AG09319 (cell line): ENCODE data around the gene FBXO17.
A peak's percentile ranks its signal among the peaks of the same experiment; 100 is the strongest.

Experiments
- DNase-seq: peaks from one replicate; pipeline ENCODE4 v3.0.0-alpha.2; 2010; ENCODE audit warnings: low read depth; ENCODE audit errors: extremely low read depth
- CTCF ChIP-seq: IDR thresholded peaks from 2 replicates; pipeline ENCODE4 v1.5.1; 2011; ENCODE audit warnings: low read depth, mild to moderate bottlenecking, inconsistent platforms, low read length, moderate library complexity

Gene FBXO17

GRCh38 chr19:38900743-38901190 is 74.8 kb downstream of the FBXO17 start:
- DNase-seq, result no peak
- no peak for TF ChIP-seq CTCF

GRCh38 chr19:38900202-38900629 is 75.3 kb downstream of the FBXO17 start:
- DNase-seq, result no peak
- TF ChIP-seq CTCF, result no peak

DNA sequence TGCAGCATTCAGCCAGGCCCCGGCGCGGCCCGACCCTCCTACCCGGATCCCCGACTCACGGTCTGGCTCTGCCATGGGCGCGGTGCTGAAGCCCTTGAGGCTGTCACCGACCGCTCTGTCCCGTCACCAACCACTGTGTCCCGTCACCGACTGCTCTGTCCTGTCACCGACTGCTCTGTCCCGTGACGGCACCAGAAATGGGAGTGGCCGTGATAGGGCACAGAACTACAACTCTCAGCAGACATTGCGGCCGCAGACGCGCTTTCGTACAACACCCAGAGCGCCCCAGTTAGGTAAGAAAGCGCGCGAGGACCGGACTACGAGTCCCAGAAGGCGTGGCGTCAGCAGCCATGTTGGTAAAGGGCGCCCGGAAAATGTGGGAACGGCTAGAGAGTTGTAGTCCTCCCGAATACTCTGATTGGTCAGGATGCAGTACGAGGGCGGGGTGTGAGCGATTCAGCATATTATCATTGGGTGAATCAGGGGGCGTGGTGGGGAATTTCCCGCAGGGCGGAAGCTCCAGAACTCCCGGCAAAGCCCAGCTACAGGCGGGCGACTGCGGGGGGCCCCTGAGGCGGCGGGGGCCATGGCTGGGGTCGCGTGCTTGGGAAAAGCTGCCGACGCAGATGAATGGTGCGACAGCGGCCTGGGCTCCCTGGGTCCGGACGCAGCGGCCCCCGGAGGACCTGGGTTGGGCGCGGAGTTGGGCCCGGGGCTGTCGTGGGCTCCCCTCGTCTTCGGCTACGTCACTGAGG is 75.9 kb downstream of the FBXO17 start, which contains the start of the genes NFKBIB and SIRT2:
TSS of gene NFKBIB (plus strand) at position 523 of the 755 bp plus-strand sequence. CDS start at position 587, 64 bp downstream.
TSS of gene SIRT2 (minus strand) at position 172 of the 755 bp plus-strand sequence. CDS start at position 75, 97 bp downstream.
- no peak; the same call in 1 of the 2 replicates for TF ChIP-seq CTCF
- peak; percentile 97 for DNase-seq

DNA sequence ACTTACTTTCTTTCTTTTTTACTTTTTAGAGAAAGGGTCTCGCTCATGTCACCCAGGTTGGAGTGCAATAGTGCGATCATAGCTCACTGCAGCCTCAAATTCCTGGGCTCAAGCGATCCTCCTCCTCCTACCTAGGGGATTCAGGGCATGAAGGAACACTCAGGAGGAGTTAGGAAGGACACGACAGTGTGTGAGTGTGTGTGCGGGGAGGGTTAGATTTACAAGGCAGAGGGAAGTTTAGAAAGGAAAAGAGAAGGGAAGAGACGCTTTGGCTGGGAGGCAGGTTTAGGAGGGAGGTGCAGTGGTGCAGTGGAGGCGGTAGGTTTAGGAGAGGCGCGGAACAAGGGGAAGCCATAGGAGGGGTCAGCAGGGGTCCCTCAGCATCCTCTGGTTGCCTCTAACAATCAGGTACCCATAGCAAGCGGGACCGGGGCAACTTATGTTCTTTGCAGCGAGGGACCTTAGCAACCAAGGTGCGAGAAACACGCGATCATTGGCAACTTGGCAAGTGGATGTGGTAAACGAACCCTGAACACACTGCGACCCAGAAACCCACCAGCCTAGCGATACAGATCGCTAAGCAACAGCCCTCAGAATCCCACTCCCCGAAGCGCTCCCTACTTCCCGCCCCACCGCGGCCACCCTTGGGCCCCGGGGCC is 76.6 kb downstream of the FBXO17 start:
- no peak for TF ChIP-seq CTCF
- no peak for DNase-seq

DNA sequence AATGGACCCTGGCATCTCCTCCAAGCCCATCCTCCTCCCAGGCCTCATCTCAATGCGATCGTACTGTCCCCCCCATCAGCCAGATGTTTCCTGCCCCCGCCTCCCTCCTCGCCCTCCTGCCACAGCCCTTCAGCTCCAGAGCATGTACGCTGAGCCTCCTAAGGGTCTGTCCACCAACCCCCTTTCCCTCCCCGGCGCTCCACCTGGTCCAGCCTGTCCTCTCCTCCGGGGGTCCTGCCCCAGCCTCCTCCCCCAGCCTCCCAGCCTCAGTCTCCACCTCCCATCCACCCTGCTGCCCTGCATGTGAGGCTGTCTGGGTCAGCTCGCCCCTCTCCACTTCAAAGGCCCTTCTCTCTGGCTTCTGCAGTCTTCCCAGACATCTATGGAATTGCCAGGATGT is 80.6 kb downstream of the FBXO17 start:
- TF ChIP-seq CTCF, result no peak
- DNase-seq, result no peak

- DNase-seq, result no peak
- TF ChIP-seq CTCF, result no peak
Observed at GRCh38 chr19:38893341-38893771, 82.2 kb downstream of the FBXO17 start.

DNA sequence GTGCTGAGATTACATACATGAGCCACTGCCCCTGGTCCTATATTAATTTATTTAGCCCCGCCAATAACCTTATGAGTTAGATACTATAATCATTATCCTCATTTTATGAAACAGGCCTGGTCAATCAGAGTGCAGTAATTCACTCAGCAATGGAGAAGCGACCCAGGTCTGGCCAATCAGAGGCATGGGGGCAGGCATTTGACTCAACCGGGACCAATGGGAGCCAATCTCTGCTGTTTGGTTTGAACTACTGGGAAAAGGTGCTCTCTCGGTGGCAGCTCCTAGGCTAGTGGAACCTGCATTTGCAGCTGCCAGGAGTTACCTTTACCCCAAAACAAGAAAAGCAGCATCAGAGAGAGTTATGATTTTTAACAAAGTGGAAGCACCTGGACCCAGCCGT is 82.7 kb downstream of the FBXO17 start:
- TF ChIP-seq CTCF, result no peak
- no peak for DNase-seq
